HG03342 (cell line): ENCODE measurements around the gene KIFAP3.
A peak's percentile ranks its signal among the peaks of the same experiment; 100 is the strongest.
"Not testable (repeated sequence)": the region's sequence is repeated elsewhere in the genome, so short reads cannot be mapped to it uniquely, and the experiment has no call there.

ENCODE experiments used
- ATAC-seq: cut with Tn5 transposase; IDR thresholded peaks from one replicate; pipeline ENCODE4 v1.9.1; 2021; ENCODE audit warnings: mild to moderate bottlenecking, moderate library complexity; ENCODE audit not compliant: unreplicated experiment

KIFAP3 gene

GRCh38 chr1:169925505-169926482, 148.7 kb downstream of the KIFAP3 start:
- peak; percentile 52 for ATAC-seq

GRCh38 chr1:169924829-169925228, 149.7 kb downstream of the KIFAP3 start:
- ATAC-seq = no peak

- ATAC-seq = no peak
These were observed 150.4 kb downstream of the KIFAP3 start for GRCh38 chr1:169924063-169924462.

- ATAC-seq = no peak
These were observed 153.4 kb downstream of the KIFAP3 start for GRCh38 chr1:169921080-169921479.

GRCh38 chr1:169918927-169919326, 155.6 kb downstream of the KIFAP3 start:
- ATAC-seq = no peak

GRCh38 chr1:169918220-169918619, 156.3 kb downstream of the KIFAP3 start:
- not testable (repeated sequence) for ATAC-seq

GRCh38 chr1:169915150-169915549, 159.3 kb downstream of the KIFAP3 start:
- no peak for ATAC-seq

GRCh38 chr1:169914531-169914930, 160.0 kb downstream of the KIFAP3 start:
- ATAC-seq = no peak

GRCh38 chr1:169909499-169909898, 165.0 kb downstream of the KIFAP3 start:
- no peak for ATAC-seq

GRCh38 chr1:169906938-169907337, 167.6 kb downstream of the KIFAP3 start:
- no peak for ATAC-seq

GRCh38 chr1:169904834-169905233, 169.7 kb downstream of the KIFAP3 start:
- ATAC-seq = no peak

GRCh38 chr1:169902751-169903150, 171.7 kb downstream of the KIFAP3 start:
- no peak for ATAC-seq

GRCh38 chr1:169901115-169901514, 173.4 kb downstream of the KIFAP3 start:
- ATAC-seq = no peak

- no peak for ATAC-seq
These were observed 173.9 kb downstream of the KIFAP3 start for GRCh38 chr1:169900571-169900970.

- no peak for ATAC-seq
These were observed 174.8 kb downstream of the KIFAP3 start for GRCh38 chr1:169899519-169900217.

- ATAC-seq = no peak
These were observed 178.5 kb downstream of the KIFAP3 start for GRCh38 chr1:169896013-169896412.

- ATAC-seq = no peak
These were observed 179.9 kb downstream of the KIFAP3 start for GRCh38 chr1:169894424-169895145.

GRCh38 chr1:169893645-169894423, 180.7 kb downstream of the KIFAP3 start, which contains the start of gene SCYL3:
TSS of gene SCYL3 (minus strand) at chr1:169893896. CDS start at chr1:169888840, 5,056 bp downstream.
- peak; percentile 85 for ATAC-seq

GRCh38 chr1:169892927-169893644, 181.4 kb downstream of the KIFAP3 start:
- ATAC-seq = no peak
